ENCODE measurements around the gene PPP2R2B. TPM values are rescaled to one million over a fixed set of nuclear protein-coding genes. Genes with fewer than 3 reads are reported as not detected.

Gene PPP2R2B
- total RNA-seq, 1 experiment from 2014 or later = not detected

- no TSS peak for BruUV-seq (replicated peaks)
- no peak overlapping the region for H3K27ac ChIP-seq (ENCODE audit: low read length)
- TF ChIP-seq EZH2phosphoT487 (IDR thresholded peaks at IDR 0.05; ENCODE audit: borderline replicate concordance, low read length) = no peak
- TF ChIP-seq EZH2 (IDR thresholded peaks at IDR 0.05; ENCODE audit: low read length, unreplicated experiment) = no peak
- no peak for TF ChIP-seq CTCF (conservative IDR thresholded peaks at IDR 0.05; ENCODE audit: low read depth, low read length)
- no peaks in the 10 kb centered on the region for H3K9me2 ChIP-seq (replicated peaks; ENCODE audit: low read length)
- H3K79me2 ChIP-seq (ENCODE audit: low read length) = no peaks in the 10 kb centered on the region
- no peaks in the 10 kb centered on the region for H3F3A ChIP-seq (ENCODE audit: low read length, unreplicated experiment)
- DNase-seq (no peak), ATAC-seq (no peak)
- H3K4me1 ChIP-seq (ENCODE audit: insufficient read depth, low read length) = peaks cover 10% of the 10 kb centered on the region
- no peak overlapping the region for H3K9ac ChIP-seq (ENCODE audit: low read length)
- H2AFZ ChIP-seq (ENCODE audit: low read length) = no peak overlapping the region
- ChIA-PET CTCF (no interaction called here), POLR2A (ENCODE audit: unreplicated experiment) (no interaction called here)
- no peaks in the 10 kb centered on the region for H4K20me1 ChIP-seq (ENCODE audit: low read length)
- intact Hi-C loops (cut with micrococcal nuclease) = no loop called here
- H3K4me3 ChIP-seq (ENCODE audit: low read length) = no peak overlapping the region
- no peak overlapping the region for H3K4me2 ChIP-seq (ENCODE audit: low read length)
- H3K9me3 ChIP-seq (ENCODE audit: low read length) = no peaks in the 10 kb centered on the region
- no peaks in the 10 kb centered on the region for H3K27me3 ChIP-seq (ENCODE audit: low read length)
- H3K36me3 ChIP-seq (ENCODE audit: low read depth, low read length) = no peaks in the 10 kb centered on the region
These were observed 132.5 kb downstream of the PPP2R2B start for GRCh38 chr5:146745931-146746577.

- Histone ChIP-seq H3K4me1 (ENCODE audit: insufficient read depth, low read length) (peaks cover 3% of the 10 kb centered on the region; the same call in 1 of the 2 replicates), H3K27me3 (ENCODE audit: low read length) (no peaks in the 10 kb centered on the region), H3K9me3 (ENCODE audit: low read length) (no peaks in the 10 kb centered on the region), H3K36me3 (ENCODE audit: low read depth, low read length) (no peaks in the 10 kb centered on the region), H3K4me2 (ENCODE audit: low read length) (no peak overlapping the region), H3K9ac (ENCODE audit: low read length) (no peak overlapping the region), H4K20me1 (ENCODE audit: low read length) (no peaks in the 10 kb centered on the region), H2AFZ (ENCODE audit: low read length) (no peak overlapping the region), H3K79me2 (ENCODE audit: low read length) (no peaks in the 10 kb centered on the region), H3K9me2 (replicated peaks; ENCODE audit: low read length) (no peaks in the 10 kb centered on the region), H3K27ac (ENCODE audit: low read length) (no peak overlapping the region), H3K4me3 (ENCODE audit: low read length) (no peak overlapping the region), H3F3A (ENCODE audit: low read length, unreplicated experiment) (no peaks in the 10 kb centered on the region)
- TF ChIP-seq CTCF (conservative IDR thresholded peaks at IDR 0.05; ENCODE audit: low read depth, low read length) (no peak), EZH2 (IDR thresholded peaks at IDR 0.05; ENCODE audit: low read length, unreplicated experiment) (no peak), EZH2phosphoT487 (IDR thresholded peaks at IDR 0.05; ENCODE audit: borderline replicate concordance, low read length) (no peak)
- intact Hi-C loops (cut with micrococcal nuclease) = no loop called here
- peak; percentile 18; the same call in 1 of the 2 replicates for ATAC-seq
- ChIA-PET POLR2A (ENCODE audit: unreplicated experiment) (no interaction called here), CTCF (no interaction called here)
- no TSS peak for BruUV-seq (replicated peaks)
- DNase-seq = peak; percentile 36
These were observed 134.3 kb downstream of the PPP2R2B start for GRCh38 chr5:146744068-146744745.

Data from PC-3 (cell line).